ENCODE results near the gene RAB33A.

- no peak for TF ChIP-seq CTCF (IDR thresholded peaks at IDR 0.05; ENCODE audit: insufficient read depth, low read depth, low read length)
- TF ChIP-seq EZH2 (IDR thresholded peaks at IDR 0.05; ENCODE audit: insufficient read depth, low read length), result no peak
Measured at GRCh38 chrX:130174045-130174704, 2.4 kb downstream of the RAB33A start.

All from astrocyte (in vitro differentiated cells and primary cell).